GM19240 (cell line): ENCODE data around the gene PRR18.

Source experiments
- DNase-seq: peaks from one replicate; pipeline ENCODE4 v3.0.0; 2011; ENCODE audit warnings: low spot score; ENCODE audit not compliant: insufficient read length

The PRR18 gene

GRCh38 chr6:166277018-166277417 lies 31.2 kb downstream of the PRR18 start:
- DNase-seq = no peak

- DNase-seq = peak; percentile 67
These were observed 32.5 kb downstream of the PRR18 start for GRCh38 chr6:166275714-166276166.

- DNase-seq = no peak
These were observed 33.3 kb downstream of the PRR18 start for GRCh38 chr6:166274739-166275370.

GRCh38 chr6:166274163-166274562 lies 34.0 kb downstream of the PRR18 start:
- no peak for DNase-seq

- no peak for DNase-seq
These were observed 36.8 kb downstream of the PRR18 start for GRCh38 chr6:166271376-166271765.

GRCh38 chr6:166270706-166271375 lies 37.4 kb downstream of the PRR18 start:
- no peak for DNase-seq

GRCh38 chr6:166269301-166270039 lies 38.7 kb downstream of the PRR18 start:
- DNase-seq = no peak

GRCh38 chr6:166268431-166268830 lies 39.8 kb downstream of the PRR18 start:
- DNase-seq = no peak

- DNase-seq = no peak
These were observed 40.7 kb downstream of the PRR18 start for GRCh38 chr6:166267526-166267925.

GRCh38 chr6:166266336-166266735 lies 41.9 kb downstream of the PRR18 start:
- DNase-seq = no peak

- no peak for DNase-seq
These were observed 45.3 kb downstream of the PRR18 start for GRCh38 chr6:166262743-166263515.

- DNase-seq = no peak
These were observed 48.8 kb downstream of the PRR18 start for GRCh38 chr6:166259296-166259977.

- DNase-seq = no peak
These were observed 49.3 kb downstream of the PRR18 start for GRCh38 chr6:166258854-166259276.

GRCh38 chr6:166257911-166258318 lies 50.3 kb downstream of the PRR18 start:
- no peak for DNase-seq
